ENCODE measurements around the gene CFAP52.
"Not testable (repeated sequence)": the region's sequence is repeated elsewhere in the genome, so short reads cannot be mapped to it uniquely, and the experiment has no call there.

The CFAP52 gene

DNA sequence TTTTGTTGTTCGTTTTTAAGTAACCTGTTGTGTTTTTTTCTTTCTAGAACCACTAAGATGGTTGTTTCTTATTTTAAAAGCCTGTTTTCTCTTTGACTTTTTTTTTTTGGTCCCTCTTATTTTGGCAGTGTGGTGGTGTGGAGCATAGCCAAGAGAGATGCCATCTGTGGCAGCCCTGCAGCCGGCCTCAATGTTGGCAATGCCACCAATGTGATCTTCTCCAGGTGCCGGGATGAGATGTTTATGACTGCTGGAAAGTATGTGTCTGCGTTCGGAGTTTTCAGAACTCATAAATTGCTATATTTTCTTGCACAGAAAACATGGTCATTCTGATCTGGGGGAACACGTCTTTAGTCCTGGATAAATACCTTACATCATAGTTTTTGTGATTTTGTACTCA, 17.6 kb downstream of the CFAP52 start:
- TF ChIP-seq, protein P1, sequence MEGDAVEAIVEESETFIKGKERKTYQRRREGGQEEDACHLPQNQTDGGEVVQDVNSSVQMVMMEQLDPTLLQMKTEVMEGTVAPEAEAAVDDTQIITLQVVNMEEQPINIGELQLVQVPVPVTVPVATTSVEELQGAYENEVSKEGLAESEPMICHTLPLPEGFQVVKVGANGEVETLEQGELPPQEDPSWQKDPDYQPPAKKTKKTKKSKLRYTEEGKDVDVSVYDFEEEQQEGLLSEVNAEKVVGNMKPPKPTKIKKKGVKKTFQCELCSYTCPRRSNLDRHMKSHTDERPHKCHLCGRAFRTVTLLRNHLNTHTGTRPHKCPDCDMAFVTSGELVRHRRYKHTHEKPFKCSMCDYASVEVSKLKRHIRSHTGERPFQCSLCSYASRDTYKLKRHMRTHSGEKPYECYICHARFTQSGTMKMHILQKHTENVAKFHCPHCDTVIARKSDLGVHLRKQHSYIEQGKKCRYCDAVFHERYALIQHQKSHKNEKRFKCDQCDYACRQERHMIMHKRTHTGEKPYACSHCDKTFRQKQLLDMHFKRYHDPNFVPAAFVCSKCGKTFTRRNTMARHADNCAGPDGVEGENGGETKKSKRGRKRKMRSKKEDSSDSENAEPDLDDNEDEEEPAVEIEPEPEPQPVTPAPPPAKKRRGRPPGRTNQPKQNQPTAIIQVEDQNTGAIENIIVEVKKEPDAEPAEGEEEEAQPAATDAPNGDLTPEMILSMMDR (conservative IDR thresholded peaks at IDR 0.05; ENCODE audit: low read depth, low read length), result no peak
- DNase-seq (ENCODE audit: low read depth), result no peak

DNA sequence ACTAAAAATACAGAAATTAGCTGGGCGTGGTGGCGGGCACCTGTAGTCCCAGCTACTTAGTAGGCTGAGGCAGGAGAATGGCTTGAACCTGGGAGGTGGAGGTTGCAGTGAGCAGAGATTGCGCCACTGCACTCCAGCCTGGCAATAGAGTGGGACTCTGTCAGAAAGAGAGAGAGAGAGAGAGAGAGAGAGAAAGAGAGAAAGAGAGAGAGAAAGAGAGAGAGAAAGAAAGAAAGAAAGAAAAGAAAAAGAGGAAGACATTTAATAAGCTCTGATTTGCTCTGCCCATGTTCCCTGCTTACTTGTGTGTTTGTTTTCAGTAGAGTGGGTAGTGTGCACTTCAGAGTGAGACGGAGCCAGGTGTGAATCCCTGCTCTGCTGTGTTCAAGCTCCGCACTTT, 21.2 kb downstream of the CFAP52 start:
- H3K4me3 ChIP-seq (ENCODE audit: low read depth, low read length); DNase-seq (ENCODE audit: low read depth): not testable (repeated sequence)

More for the DNA sequence above, 17.6 kb downstream of the CFAP52 start:
- no peak overlapping the region for H3K4me3 ChIP-seq (ENCODE audit: low read depth, low read length)

DNA sequence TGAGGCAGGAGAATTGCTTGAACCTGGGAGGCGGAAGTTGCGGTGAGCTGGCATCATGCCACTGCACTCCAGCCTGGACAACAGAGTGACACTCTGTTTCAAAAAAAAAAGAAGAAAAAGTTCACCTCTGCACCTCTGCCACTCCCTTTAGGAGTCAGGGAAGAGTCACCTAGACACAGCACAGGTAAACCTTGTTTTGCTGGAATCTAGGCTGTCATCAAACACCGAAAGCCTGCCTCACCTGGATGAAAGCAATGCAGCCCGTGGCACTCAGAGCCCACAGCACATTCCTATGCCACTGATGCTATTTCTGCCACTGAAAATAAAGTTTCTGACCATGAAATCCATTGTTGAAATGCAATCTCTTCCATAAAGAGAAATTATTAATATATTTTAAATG, 22.2 kb downstream of the CFAP52 start:
- DNase-seq (ENCODE audit: low read depth), result no peak
- H3K4me3 ChIP-seq (ENCODE audit: low read depth, low read length), result no peak overlapping the region
- TF ChIP-seq, protein P1 (conservative IDR thresholded peaks at IDR 0.05; ENCODE audit: low read depth, low read length), result no peak

DNA sequence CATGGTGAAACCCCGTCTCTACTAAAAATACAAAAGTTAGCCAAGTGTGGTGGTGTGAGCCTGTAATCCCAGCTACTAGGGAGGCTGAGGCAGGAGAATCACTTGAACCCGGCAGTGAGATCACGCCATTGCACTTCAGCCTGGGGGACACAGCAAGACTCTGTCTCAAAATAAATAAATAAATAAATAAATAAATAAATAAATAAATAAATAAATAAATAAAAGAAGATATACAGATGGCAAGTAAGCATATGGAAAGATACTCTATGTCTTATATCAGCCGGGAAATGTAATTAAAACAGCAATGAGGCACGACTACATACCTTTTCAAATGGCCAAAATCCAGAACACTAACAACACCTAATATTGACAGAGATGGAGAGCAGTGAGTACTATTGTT, 28.1 kb downstream of the CFAP52 start:
- DNase-seq (ENCODE audit: low read depth); H3K4me3 ChIP-seq (ENCODE audit: low read depth, low read length): not testable (repeated sequence)

DNA sequence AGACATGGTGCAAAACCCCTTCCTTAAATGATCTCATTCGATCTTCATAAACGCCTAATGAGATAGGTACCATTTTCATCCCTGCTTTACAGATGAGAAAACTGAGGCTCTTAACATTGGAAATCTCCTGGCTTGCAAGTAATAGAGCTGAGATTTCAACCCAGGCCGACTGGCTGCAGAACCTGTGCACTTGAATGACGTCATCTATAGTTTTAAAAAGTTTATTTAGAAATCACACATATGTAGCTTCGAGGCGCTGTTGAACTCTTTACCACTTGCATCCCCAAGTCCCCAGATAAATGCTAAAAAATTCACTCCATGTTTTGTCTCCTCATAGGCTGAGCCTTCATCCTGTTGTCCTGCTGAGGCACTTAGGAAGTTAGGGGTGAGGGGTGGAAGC, 30.0 kb downstream of the CFAP52 start:
- DNase-seq (ENCODE audit: low read depth), result no peak
- TF ChIP-seq, protein P1 (conservative IDR thresholded peaks at IDR 0.05; ENCODE audit: low read depth, low read length), result no peak

DNA sequence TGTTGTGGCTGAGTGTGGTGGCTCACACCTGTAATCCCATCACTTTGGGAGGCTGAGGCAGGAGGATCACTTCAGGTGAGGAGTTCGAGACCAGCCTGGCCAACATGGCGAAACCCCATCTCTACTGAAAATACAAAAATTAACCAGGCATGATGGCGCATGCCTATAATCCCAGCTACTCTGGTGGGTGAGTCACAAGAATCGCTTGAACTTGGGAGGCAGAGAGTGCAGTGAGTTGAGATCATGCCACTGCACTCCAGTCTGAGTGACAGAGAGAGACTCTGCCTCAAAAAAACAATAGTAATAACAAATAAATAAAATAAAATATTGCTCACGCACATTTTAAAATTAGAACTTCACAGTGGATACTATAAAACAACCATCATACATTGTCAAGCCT, 30.6 kb downstream of the CFAP52 start:
- DNase-seq (ENCODE audit: low read depth); H3K4me3 ChIP-seq (ENCODE audit: low read depth, low read length): not testable (repeated sequence)

More for the DNA sequence above, 30.0 kb downstream of the CFAP52 start:
- no peak overlapping the region for H3K4me3 ChIP-seq (ENCODE audit: low read depth, low read length)

DNA sequence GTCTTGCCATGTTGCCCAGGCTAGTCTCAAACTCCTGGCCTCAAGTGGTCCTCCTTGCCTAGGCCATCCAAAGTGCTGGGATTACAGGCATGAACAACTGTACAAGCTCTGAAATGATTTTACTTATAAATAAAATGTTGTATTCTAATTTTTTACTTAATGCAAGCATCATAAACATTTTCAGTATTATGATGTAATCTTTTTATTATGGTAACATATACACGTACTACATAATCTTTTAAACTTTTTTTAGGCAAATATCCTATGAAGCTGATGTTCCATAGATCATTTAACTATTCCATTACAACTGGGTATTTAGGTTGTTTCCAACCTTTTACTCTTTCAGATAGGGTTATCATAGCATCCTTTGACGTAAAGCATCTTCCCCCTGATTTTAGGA, 35.1 kb downstream of the CFAP52 start:
- TF ChIP-seq, protein P1 (conservative IDR thresholded peaks at IDR 0.05; ENCODE audit: low read depth, low read length), result no peak
- no peak for DNase-seq (ENCODE audit: low read depth)

DNA sequence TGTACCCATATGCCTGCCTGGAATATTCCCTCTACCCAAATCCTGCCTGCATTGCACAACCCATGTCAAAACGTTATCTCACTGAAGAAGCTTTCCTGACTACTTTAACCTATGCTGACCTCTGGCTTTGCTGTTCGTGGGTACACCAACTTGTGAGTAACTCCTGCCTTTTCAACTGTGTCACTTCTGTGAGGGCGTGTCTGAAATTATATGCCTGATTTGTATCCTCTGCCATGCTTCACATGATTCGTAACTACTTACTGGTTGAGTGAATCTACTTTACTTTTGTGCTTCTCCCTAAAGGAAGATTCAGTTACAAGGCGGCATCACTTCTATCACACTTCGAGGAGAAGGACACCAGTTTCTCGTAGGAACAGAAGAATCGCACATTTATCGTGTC, 35.6 kb downstream of the CFAP52 start:
- TF ChIP-seq, protein P1 (conservative IDR thresholded peaks at IDR 0.05; ENCODE audit: low read depth, low read length), result no peak
- no peak for DNase-seq (ENCODE audit: low read depth)
- H3K4me3 ChIP-seq (ENCODE audit: low read depth, low read length), result no peak overlapping the region

More for the DNA sequence above, 35.1 kb downstream of the CFAP52 start:
- no peak overlapping the region for H3K4me3 ChIP-seq (ENCODE audit: low read depth, low read length)

DNA sequence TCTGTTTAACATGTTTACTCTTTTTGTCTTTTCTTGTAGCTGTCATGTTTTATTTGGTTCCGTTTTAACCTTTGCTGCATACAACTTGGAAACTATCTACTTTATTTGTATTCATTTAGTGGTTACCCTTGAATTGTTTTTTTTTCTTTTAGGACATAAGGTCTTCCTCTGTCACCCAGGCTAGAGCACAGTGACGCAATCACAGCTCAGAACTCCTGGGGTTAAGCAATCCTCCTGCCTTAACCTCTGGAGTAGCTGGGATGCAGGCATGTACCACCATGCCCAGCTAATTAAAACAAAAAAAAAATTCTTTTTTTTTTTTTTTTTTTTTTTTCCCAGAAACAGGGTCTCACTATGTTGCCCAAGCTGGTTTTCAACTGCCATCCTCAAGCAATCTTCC, 39.0 kb downstream of the CFAP52 start:
- peak; percentile 34 for DNase-seq (ENCODE audit: low read depth)
- TF ChIP-seq, protein P1 (conservative IDR thresholded peaks at IDR 0.05; ENCODE audit: low read depth, low read length), result no peak
- no peak overlapping the region for H3K4me3 ChIP-seq (ENCODE audit: low read depth, low read length)

Data from choroid plexus epithelial cell (primary cell).